HepG2 (cell line): ENCODE results near the gene MFSD11. TPM values are rescaled to one million over a fixed set of nuclear protein-coding genes. Genes with fewer than 3 reads are reported as not detected.
A peak's percentile ranks its signal among the peaks of the same experiment; 100 is the strongest.

ENCODE experiments used
- AGO2 ChIP-seq: fragments of 200-400 bp; formaldehyde crosslinking; optimal IDR thresholded peaks from 2 replicates; pipeline ENCODE3; 2017; ENCODE audit warnings: mild to moderate bottlenecking, low read depth, low read length, moderate library complexity
- ASH2L ChIP-seq: fragments of 300-600, 200-600 bp; sonication (generic); IDR thresholded peaks from 2 replicates; pipeline ENCODE4 v1.7.0; 2017; ENCODE audit warnings: low read depth, mild to moderate bottlenecking, moderate library complexity, mixed read lengths, low read length; ENCODE audit not compliant: insufficient read length
- E2F1 ChIP-seq: sonication (generic); formaldehyde crosslinking; IDR thresholded peaks from 2 replicates; pipeline ENCODE4 v1.5.0; 2020; ENCODE audit warnings: missing genetic modification reagents
- ETV5 ChIP-seq: IDR thresholded peaks from 2 replicates; pipeline ENCODE4 v1.6.1; 2018; ENCODE audit warnings: missing biosample characterization, missing genetic modification reagents, inconsistent platforms, borderline replicate concordance
- GABPA ChIP-seq, 2 experiments: IDR thresholded peaks; 2 replicates each; pipeline ENCODE4 v1.6.1; 2011 to 2016; ENCODE audit warnings: low read depth in 2 of 2, low read length in 1 of 2, missing biosample characterization in 1 of 2, missing genetic modification characterization in 1 of 2
- KDM5B ChIP-seq: sonication (generic); formaldehyde crosslinking; IDR thresholded peaks from 2 replicates; pipeline ENCODE4 v1.4.0; 2020; ENCODE audit warnings: missing genetic modification reagents, mild to moderate bottlenecking, borderline replicate concordance
- KLF13 ChIP-seq: sonication (generic); formaldehyde crosslinking; IDR thresholded peaks from 2 replicates; pipeline ENCODE4 v1.4.0; 2020; ENCODE audit warnings: mild to moderate bottlenecking, missing genetic modification reagents
- KLF15 ChIP-seq: sonication (generic); formaldehyde crosslinking; IDR thresholded peaks from 2 replicates; pipeline ENCODE4 v1.8.1; 2023; ENCODE audit warnings: borderline replicate concordance, mild to moderate bottlenecking, inconsistent platforms, missing genetic modification reagents, mixed read lengths
- LBX2 ChIP-seq: sonication (generic); formaldehyde crosslinking; IDR thresholded peaks from 2 replicates; pipeline ENCODE4 v1.5.0; 2020; ENCODE audit warnings: missing genetic modification reagents, mild to moderate bottlenecking, borderline replicate concordance
- MIER2 ChIP-seq: IDR thresholded peaks from 2 replicates; pipeline ENCODE4 v1.6.1; 2016; ENCODE audit warnings: missing biosample characterization, missing genetic modification reagents
- RNF219 ChIP-seq: sonication (generic); formaldehyde crosslinking; IDR thresholded peaks from 2 replicates; pipeline ENCODE4 v1.5.0; 2020; ENCODE audit warnings: mild to moderate bottlenecking, missing genetic modification reagents
- ZBTB44 ChIP-seq: sonication (generic); formaldehyde crosslinking; IDR thresholded peaks from 2 replicates; pipeline ENCODE4 v1.4.0; 2020; ENCODE audit warnings: missing genetic modification reagents
- ZNF205 ChIP-seq: IDR thresholded peaks from 2 replicates; pipeline ENCODE4 v1.6.1; 2018; ENCODE audit warnings: missing biosample characterization, missing genetic modification reagents
- ZNF333 ChIP-seq: sonication (generic); formaldehyde crosslinking; IDR thresholded peaks from 2 replicates; pipeline ENCODE4 v1.4.0; 2020; ENCODE audit warnings: mild to moderate bottlenecking, missing genetic modification reagents, borderline replicate concordance
- ZNF337 ChIP-seq: sonication (generic); formaldehyde crosslinking; IDR thresholded peaks from 2 replicates; pipeline ENCODE4 v1.5.1; 2020; ENCODE audit warnings: missing genetic modification reagents, low read depth, mild to moderate bottlenecking, borderline replicate concordance
- ZNF710 ChIP-seq: sonication (generic); formaldehyde crosslinking; IDR thresholded peaks from 2 replicates; pipeline ENCODE4 v1.5.0; 2020; ENCODE audit warnings: mild to moderate bottlenecking, missing genetic modification reagents, borderline replicate concordance
- ZNF737 ChIP-seq: sonication (generic); formaldehyde crosslinking; IDR thresholded peaks from 2 replicates; pipeline ENCODE4 v1.5.0; 2020; ENCODE audit warnings: missing genetic modification reagents, mild to moderate bottlenecking, borderline replicate concordance
- polyA plus RNA-seq, 8 experiments: library from polyadenylated mRNA; depleted of rRNA in 3 of 8; stranded (reverse) in 7 of 8; unstranded in 1 of 8; fragments of >200 nt; fragmentation: Illumina TruSeq in 4 of 8; extraction: Trizol in 4 of 8; gene quantifications; 2 replicates each; pipeline versions ENCODE4 v1.2.1 to v1.2.3, GENCODE V29; 2011 to 2016; ENCODE audit warnings: low read depth in 4 of 8, missing spikeins in 1 of 8, mixed read lengths in 1 of 8; ENCODE audit not compliant: insufficient read depth in 1 of 8
- total RNA-seq, 5 experiments: library from RNA; depleted of rRNA; stranded (reverse); fragments of >200 nt; fragmentation: Illumina TruSeq; extraction: Trizol; gene quantifications; 2 replicates each; pipeline ENCODE4 v1.2.3, GENCODE V29; 2016; ENCODE audit warnings: low read depth in 1 of 5

Gene MFSD11
- total and polyA plus RNA-seq, 2 of the 13 experiments (the other 11 are each of a cell fraction or from before 2014, with no cell fraction given): 26.1 to 36.3 TPM

- TF ChIP-seq E2F1 (CRISPR knock-in tag): no peak
- TF ChIP-seq RNF219 (CRISPR knock-in tag): no peak
- TF ChIP-seq ASH2L: no peak
- TF ChIP-seq ZNF710 (CRISPR knock-in tag): 0 out of 2 replicates have a peak, but pooled peaks have one; percentile 32
- TF ChIP-seq AGO2: no peak
- peak; percentile 95 for TF ChIP-seq ETV5
- 0 out of 2 replicates have a peak, but pooled peaks have one; percentile 71 for TF ChIP-seq ZNF337 (CRISPR knock-in tag)
- no peak for TF ChIP-seq KLF15 (CRISPR knock-in tag)
- no peak for TF ChIP-seq ZBTB44 (CRISPR knock-in tag)
- TF ChIP-seq MIER2: no peak
- TF ChIP-seq ZNF333: no peak
- no peak for TF ChIP-seq KDM5B (CRISPR knock-in tag)
- no peak; the same call in 1 of the 2 replicates for TF ChIP-seq ZNF205 (CRISPR knock-in tag)
- TF ChIP-seq GABPA (IDR thresholded peaks at IDR 0.05; ENCODE audit: low read depth, low read length): no peak
- peak; percentile 72 for TF ChIP-seq GABPA (CRISPR knock-in tag; IDR thresholded peaks at IDR 0.05; ENCODE audit: low read depth)
- no peak for TF ChIP-seq ZNF737 (CRISPR knock-in tag)
- TF ChIP-seq LBX2 (CRISPR knock-in tag): no peak
- TF ChIP-seq KLF13 (CRISPR knock-in tag): no peak
These were observed 40.9 kb upstream of the MFSD11 start (continued) for GRCh38 chr17:76696763-76697701.
